Epithelial cell of esophagus (primary cell): ENCODE results near the gene ITGAD.

Experiments used
- DNase-seq: peaks from one replicate; pipeline ENCODE4 v3.0.0; 2010; ENCODE audit warnings: low read depth
- H3K4me3 ChIP-seq: 2 replicates; pipeline ENCODE4 v1.5.1; 2011; ENCODE audit warnings: mild to moderate bottlenecking, low read length, control low read depth
- TF ChIP-seq, protein P1 (sequence below): IDR thresholded peaks from 2 replicates; pipeline ENCODE4 v1.5.1; 2011; ENCODE audit warnings: low read depth, mild to moderate bottlenecking, low read length, control low read depth, inconsistent platforms; ENCODE audit not compliant: insufficient read depth; ENCODE audit errors: missing control alignments

Gene ITGAD

DNA sequence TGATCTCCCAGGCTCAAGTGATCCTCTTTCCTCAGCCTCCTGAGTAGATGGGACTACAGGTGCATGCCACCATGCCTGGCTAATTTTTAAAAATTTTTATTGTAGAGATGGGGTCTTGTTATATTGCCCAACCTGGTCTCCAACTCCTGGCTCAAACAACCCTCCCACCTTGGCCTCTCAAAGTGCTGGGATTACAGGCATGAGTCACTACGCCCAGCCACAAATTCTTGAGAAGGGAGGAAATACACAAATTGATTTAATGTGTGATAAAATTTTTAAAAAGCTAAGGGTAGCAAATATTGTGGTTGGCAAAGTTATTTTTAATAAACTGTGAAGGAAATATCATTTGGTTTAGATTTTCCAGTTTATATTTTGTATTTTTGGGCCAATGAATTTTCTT lies 9.6 kb downstream of the ITGAD start:
- DNase-seq: no peak
- TF ChIP-seq, protein P1, sequence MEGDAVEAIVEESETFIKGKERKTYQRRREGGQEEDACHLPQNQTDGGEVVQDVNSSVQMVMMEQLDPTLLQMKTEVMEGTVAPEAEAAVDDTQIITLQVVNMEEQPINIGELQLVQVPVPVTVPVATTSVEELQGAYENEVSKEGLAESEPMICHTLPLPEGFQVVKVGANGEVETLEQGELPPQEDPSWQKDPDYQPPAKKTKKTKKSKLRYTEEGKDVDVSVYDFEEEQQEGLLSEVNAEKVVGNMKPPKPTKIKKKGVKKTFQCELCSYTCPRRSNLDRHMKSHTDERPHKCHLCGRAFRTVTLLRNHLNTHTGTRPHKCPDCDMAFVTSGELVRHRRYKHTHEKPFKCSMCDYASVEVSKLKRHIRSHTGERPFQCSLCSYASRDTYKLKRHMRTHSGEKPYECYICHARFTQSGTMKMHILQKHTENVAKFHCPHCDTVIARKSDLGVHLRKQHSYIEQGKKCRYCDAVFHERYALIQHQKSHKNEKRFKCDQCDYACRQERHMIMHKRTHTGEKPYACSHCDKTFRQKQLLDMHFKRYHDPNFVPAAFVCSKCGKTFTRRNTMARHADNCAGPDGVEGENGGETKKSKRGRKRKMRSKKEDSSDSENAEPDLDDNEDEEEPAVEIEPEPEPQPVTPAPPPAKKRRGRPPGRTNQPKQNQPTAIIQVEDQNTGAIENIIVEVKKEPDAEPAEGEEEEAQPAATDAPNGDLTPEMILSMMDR: no peak
- no peak overlapping the region for H3K4me3 ChIP-seq

DNA sequence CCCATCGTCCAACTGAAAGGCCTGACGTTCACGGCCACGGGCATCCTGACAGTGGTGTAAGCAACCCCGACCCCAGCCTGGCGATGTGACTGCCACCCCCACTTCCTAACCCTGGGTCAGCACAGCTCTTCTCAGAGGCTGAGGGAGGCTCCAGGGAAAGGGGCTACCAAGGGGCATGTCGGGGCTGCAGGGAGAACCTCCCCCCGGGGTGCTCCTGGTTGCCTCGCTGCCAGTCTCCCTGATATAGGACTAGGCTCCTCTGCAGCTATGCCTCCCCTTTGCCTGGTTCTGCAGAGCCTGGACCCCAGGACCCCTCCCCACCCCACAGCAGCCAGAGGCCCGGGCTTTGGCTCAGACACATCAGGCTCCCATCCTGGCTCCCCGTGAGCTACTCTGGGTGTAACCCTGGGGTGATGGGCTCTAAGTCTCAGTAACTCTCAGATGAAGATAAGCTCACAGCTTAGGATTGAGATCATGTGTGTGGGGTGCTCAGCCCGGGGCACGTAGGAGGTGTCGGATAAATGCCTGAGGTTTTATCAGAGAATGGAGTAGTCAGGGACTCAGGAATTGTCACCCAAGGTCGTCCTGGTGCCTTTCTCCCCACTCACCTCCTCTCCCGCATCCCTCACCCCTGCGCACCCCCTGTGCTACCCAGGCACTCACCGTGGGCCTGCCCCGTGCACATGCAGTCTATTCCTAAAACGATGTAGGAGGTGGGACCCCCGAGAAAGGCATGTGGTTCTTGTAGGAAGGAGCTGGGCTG lies 10.6 kb downstream of the ITGAD start:
- DNase-seq: no peak
- no peak overlapping the region for H3K4me3 ChIP-seq
- TF ChIP-seq, protein P1: no peak

DNA sequence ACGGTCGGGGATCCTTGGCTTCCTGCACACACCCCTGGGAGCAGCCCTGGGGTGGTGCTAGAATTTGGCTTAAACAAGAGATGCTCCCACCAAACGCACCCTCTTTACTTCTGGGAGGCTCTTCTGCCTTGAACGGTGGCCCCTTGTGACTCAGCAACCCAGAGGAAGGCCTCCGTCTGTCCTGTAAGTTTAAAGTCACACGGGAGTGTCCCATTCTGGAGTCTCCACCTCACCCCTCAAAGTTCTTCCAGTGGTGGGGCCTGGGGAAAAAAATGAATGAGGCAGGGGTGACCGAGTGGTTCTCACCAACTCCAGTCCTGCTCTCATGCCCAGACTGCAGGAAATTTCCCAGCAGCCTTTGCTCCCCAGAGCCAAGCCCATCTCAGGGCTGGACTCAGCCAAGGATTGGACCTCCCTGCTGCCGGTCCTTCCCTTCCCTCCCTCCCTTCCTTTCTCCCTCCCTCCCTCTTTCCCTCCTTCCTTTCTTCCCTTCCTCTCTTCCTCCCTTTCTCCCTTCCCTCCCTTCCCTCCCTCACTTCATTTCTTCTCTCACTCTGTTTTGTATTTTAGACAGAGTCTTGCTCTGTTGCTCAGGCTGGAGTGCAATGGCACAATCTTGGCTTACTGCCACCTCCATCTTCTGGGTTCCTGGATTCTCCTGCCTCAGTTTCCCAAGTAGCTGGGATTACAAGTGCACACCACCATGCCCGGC lies 11.4 kb downstream of the ITGAD start:
- H3K4me3 ChIP-seq: no peak overlapping the region
- no peak for DNase-seq
- TF ChIP-seq, protein P1: no peak

DNA sequence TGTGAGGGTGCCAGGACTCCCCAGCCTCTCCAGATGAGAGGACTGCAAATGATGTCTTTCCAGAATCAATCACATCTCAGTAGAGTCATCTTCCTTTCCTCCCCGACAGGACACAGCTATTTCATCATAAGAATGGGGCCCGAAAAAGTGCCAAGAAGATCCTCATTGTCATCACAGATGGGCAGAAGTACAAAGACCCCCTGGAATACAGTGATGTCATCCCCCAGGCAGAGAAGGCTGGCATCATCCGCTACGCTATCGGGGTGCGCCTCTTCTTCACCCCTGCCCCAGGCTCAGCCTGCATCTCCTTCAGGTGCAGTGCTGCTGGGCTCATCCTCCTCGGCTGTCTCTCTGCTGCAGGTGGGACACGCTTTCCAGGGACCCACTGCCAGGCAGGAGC lies 14.3 kb downstream of the ITGAD start:
- TF ChIP-seq, protein P1: no peak
- no peak overlapping the region for H3K4me3 ChIP-seq
- DNase-seq: no peak

DNA sequence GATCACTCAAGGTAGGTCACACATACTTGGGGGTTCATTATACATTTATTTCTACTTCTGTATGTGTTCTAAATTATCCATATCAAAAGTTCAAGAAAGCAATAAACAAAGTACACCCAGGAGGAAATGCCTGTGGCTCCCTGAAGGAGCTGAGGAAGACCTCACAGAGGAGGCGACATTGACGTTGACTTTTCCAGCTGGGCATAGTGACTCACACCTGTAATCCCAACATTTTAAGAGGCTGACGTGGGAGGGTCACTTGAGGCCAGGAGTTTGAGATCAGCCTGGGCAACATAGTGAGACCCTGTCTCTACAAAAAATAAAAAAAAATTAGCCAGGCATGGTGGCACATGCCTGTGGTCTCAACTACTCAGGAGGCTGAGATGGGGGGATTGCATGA lies 16.3 kb downstream of the ITGAD start:
- H3K4me3 ChIP-seq: no peak overlapping the region
- DNase-seq: no peak
- TF ChIP-seq, protein P1: no peak

DNA sequence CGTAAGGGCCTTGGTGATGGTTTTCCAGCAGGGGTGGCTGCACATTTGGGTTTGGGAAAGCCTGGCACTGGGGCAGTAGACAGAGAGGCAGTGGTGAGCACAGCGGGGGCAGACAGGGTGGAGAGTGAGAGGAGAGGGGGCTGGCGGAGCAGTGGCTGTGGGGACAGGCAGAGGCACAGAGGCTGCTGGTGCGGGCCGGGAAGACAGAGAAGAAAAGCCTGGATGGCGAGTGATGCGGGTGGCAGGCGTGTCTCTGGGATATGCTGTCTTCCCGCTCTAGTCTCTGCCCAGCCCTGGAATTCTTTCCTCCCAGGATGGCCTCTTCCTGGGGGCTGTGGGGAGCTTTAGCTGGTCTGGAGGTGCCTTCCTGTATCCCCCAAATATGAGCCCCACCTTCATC lies 16.9 kb downstream of the ITGAD start:
- no peak overlapping the region for H3K4me3 ChIP-seq
- no peak for DNase-seq
- TF ChIP-seq, protein P1: no peak
